ENCODE measurements around the gene FAM107A. TPM values are rescaled to one million over a fixed set of nuclear protein-coding genes. Genes with fewer than 3 reads are reported as not detected.

The FAM107A gene
- total and polyA plus RNA-seq, 2 experiments from 2014 or later = 1.0 to 1.1 TPM

- Histone ChIP-seq H4K20me1 (replicated peaks; ENCODE audit: insufficient read depth) (no peaks in the 10 kb centered on the region), H3K4me2 (no peak overlapping the region), H3K4me3 (no peak overlapping the region), H2AFZ (no peak overlapping the region), H3K4me1 (ENCODE audit: insufficient read depth) (no peaks in the 10 kb centered on the region), H3F3A (replicated peaks; ENCODE audit: low read depth) (no peaks in the 10 kb centered on the region), H3K9me2 (ENCODE audit: insufficient read depth) (no peaks in the 10 kb centered on the region), H3K79me2 (replicated peaks; ENCODE audit: insufficient read depth) (no peaks in the 10 kb centered on the region), H3K36me3 (ENCODE audit: insufficient read depth) (no peaks in the 10 kb centered on the region), H3K27me3 (ENCODE audit: insufficient read depth) (no peaks in the 10 kb centered on the region), H3K27ac (ENCODE audit: low read depth) (no peak overlapping the region)
- no peaks in the 10 kb centered on the region for H3K4me1 Mint-ChIP-seq
- TF ChIP-seq EZH2phosphoT487 (IDR thresholded peaks at IDR 0.05; ENCODE audit: unreplicated experiment) (no peak), ETS1 (IDR thresholded peaks at IDR 0.05) (no peak), NANOG (IDR thresholded peaks at IDR 0.05; ENCODE audit: borderline replicate concordance) (no peak)
- H3K27me3 Mint-ChIP-seq (ENCODE audit: insufficient read depth, low read depth, poor library complexity) = peaks cover 4% of the 10 kb centered on the region
- no peak overlapping the region for H3K4me3 Mint-ChIP-seq
- no peak for DNase-seq (ENCODE audit: low spot score)
- no peak for ATAC-seq
- H3K9me3 Mint-ChIP-seq = no peaks in the 10 kb centered on the region
- H3K27ac Mint-ChIP-seq = no peak overlapping the region
- no peaks in the 10 kb centered on the region for H3K36me3 Mint-ChIP-seq (ENCODE audit: low read depth)
These were observed 31.5 kb upstream of the FAM107A start for GRCh38 chr3:58608648-58609047.

- no peak for DNase-seq (ENCODE audit: low spot score)
- TF ChIP-seq ZNF462 (CRISPR knock-in tag; IDR thresholded peaks at IDR 0.05) (no peak), EZH2phosphoT487 (IDR thresholded peaks at IDR 0.05; ENCODE audit: unreplicated experiment) (no peak), STAT1 (IDR thresholded peaks at IDR 0.05; ENCODE audit: unreplicated experiment) (no peak), JUNB (IDR thresholded peaks at IDR 0.05; ENCODE audit: unreplicated experiment) (no peak), REST (IDR thresholded peaks at IDR 0.05; ENCODE audit: unreplicated experiment) (no peak), ZNF114 (CRISPR knock-in tag; IDR thresholded peaks at IDR 0.05) (no peak), EZH2 (IDR thresholded peaks at IDR 0.05; ENCODE audit: low read depth, unreplicated experiment) (no peak), NANOG (IDR thresholded peaks at IDR 0.05; ENCODE audit: borderline replicate concordance) (no peak), POLR2AphosphoS5 (IDR thresholded peaks at IDR 0.05; ENCODE audit: low read depth) (no peak), ETS1 (IDR thresholded peaks at IDR 0.05) (no peak)
These were observed 30.6 kb upstream of the FAM107A start for GRCh38 chr3:58607816-58608215.

More at GRCh38 chr3:58607816-58608215, 30.6 kb upstream of the FAM107A start:
- Histone ChIP-seq H3K4me3 (no peak overlapping the region), H3K27ac (ENCODE audit: low read depth) (no peak overlapping the region), H3K27me3 (ENCODE audit: insufficient read depth) (no peaks in the 10 kb centered on the region), H3K9me2 (ENCODE audit: insufficient read depth) (no peaks in the 10 kb centered on the region), H3K79me2 (replicated peaks; ENCODE audit: insufficient read depth) (no peaks in the 10 kb centered on the region), H3K4me1 (ENCODE audit: insufficient read depth) (no peaks in the 10 kb centered on the region), H3K36me3 (ENCODE audit: insufficient read depth) (no peaks in the 10 kb centered on the region), H4K20me1 (replicated peaks; ENCODE audit: insufficient read depth) (no peaks in the 10 kb centered on the region), H2AFZ (no peak overlapping the region), H3F3A (replicated peaks; ENCODE audit: low read depth) (no peaks in the 10 kb centered on the region), H3K4me2 (no peak overlapping the region)
- no peaks in the 10 kb centered on the region for H3K4me1 Mint-ChIP-seq
- no peak overlapping the region for H3K4me3 Mint-ChIP-seq
- H3K36me3 Mint-ChIP-seq (ENCODE audit: low read depth) = no peaks in the 10 kb centered on the region
- H3K9me3 Mint-ChIP-seq = no peaks in the 10 kb centered on the region
- H3K27ac Mint-ChIP-seq = no peak overlapping the region
- peaks cover 4% of the 10 kb centered on the region for H3K27me3 Mint-ChIP-seq (ENCODE audit: insufficient read depth, low read depth, poor library complexity)
- no peak for ATAC-seq
